ACC112 (cell line): Measurements from ENCODE around the gene ZNF516.

Experiments used
- H2AFZ ChIP-seq: fragments of 200-600 bp; sonication (generic); one replicate; pipeline ENCODE4 v1.6.0; 2017; ENCODE audit warnings: antibody characterized with exemption, low read length; ENCODE audit not compliant: unreplicated experiment
- H3K27ac ChIP-seq: fragments of 200-600 bp; sonication (generic); 2 replicates; pipeline ENCODE4 v1.5.1; 2014; ENCODE audit warnings: low read depth, mild to moderate bottlenecking, antibody characterized with exemption, low read length, moderate library complexity
- H3K27me3 ChIP-seq: fragments of 200-600 bp; sonication (generic); 2 replicates; pipeline ENCODE4 v1.6.1; 2014; ENCODE audit warnings: mild to moderate bottlenecking, antibody characterized with exemption, low read length, moderate library complexity, mixed read lengths; ENCODE audit not compliant: insufficient read depth
- H3K36me3 ChIP-seq: fragments of 200-600 bp; sonication (generic); 2 replicates; pipeline ENCODE4 v1.6.1; 2016; ENCODE audit warnings: mild to moderate bottlenecking, antibody characterized with exemption, low read length, moderate library complexity, mixed read lengths; ENCODE audit not compliant: insufficient read depth
- H3K4me1 ChIP-seq: fragments of 200-600 bp; sonication (generic); one replicate; pipeline ENCODE4 v1.6.1; 2016; ENCODE audit warnings: low read length, mixed read lengths; ENCODE audit not compliant: insufficient read depth, unreplicated experiment, control insufficient read depth
- H3K4me3 ChIP-seq: fragments of 200-600 bp; sonication (generic); 2 replicates; pipeline ENCODE4 v1.5.1; 2014; ENCODE audit warnings: mild to moderate bottlenecking, low read depth, low read length
- H3K79me2 ChIP-seq: fragments of 200-600 bp; sonication (generic); one replicate; pipeline ENCODE4 v1.6.0; 2016; ENCODE audit warnings: low read length; ENCODE audit not compliant: control insufficient read depth, unreplicated experiment, insufficient read depth

ZNF516 gene

GRCh38 chr18:76378526-76379215 is 116.4 kb downstream of the ZNF516 start:
- Histone ChIP-seq H3K79me2 (peaks cover 17% of the 10 kb centered on the region), H3K4me3 (no peak overlapping the region), H3K36me3 (peaks cover 4% of the 10 kb centered on the region; the same call in 1 of the 2 replicates), H2AFZ (no peak overlapping the region), H3K27ac (no peak overlapping the region), H3K27me3 (no peaks in the 10 kb centered on the region), H3K4me1 (no peaks in the 10 kb centered on the region)

GRCh38 chr18:76377359-76377756 is 117.7 kb downstream of the ZNF516 start:
- Histone ChIP-seq H3K27ac (no peak overlapping the region), H3K27me3 (no peaks in the 10 kb centered on the region), H3K36me3 (peaks cover 4% of the 10 kb centered on the region; the same call in 1 of the 2 replicates), H3K79me2 (peaks cover 19% of the 10 kb centered on the region), H3K4me1 (no peaks in the 10 kb centered on the region), H3K4me3 (no peak overlapping the region), H2AFZ (no peak overlapping the region)

- no peak overlapping the region for H3K4me3 ChIP-seq
- H3K79me2 ChIP-seq, result peaks cover 19% of the 10 kb centered on the region
- H3K27me3 ChIP-seq, result no peaks in the 10 kb centered on the region
- no peaks in the 10 kb centered on the region for H3K4me1 ChIP-seq
- no peak overlapping the region for H3K27ac ChIP-seq
- H3K36me3 ChIP-seq, result peaks cover 4% of the 10 kb centered on the region; the same call in 1 of the 2 replicates
- H2AFZ ChIP-seq, result no peak overlapping the region
Observed at GRCh38 chr18:76376668-76377358, 118.2 kb downstream of the ZNF516 start.

GRCh38 chr18:76376225-76376624 is 118.8 kb downstream of the ZNF516 start:
- no peak overlapping the region for H2AFZ ChIP-seq
- H3K79me2 ChIP-seq, result peaks cover 19% of the 10 kb centered on the region
- H3K27ac ChIP-seq, result no peak overlapping the region
- H3K27me3 ChIP-seq, result no peaks in the 10 kb centered on the region
- H3K4me1 ChIP-seq, result no peaks in the 10 kb centered on the region
- peaks cover 4% of the 10 kb centered on the region; the same call in 1 of the 2 replicates for H3K36me3 ChIP-seq
- H3K4me3 ChIP-seq, result no peak overlapping the region

- no peaks in the 10 kb centered on the region for H3K27me3 ChIP-seq
- no peaks in the 10 kb centered on the region for H3K4me1 ChIP-seq
- H3K27ac ChIP-seq, result no peak overlapping the region
- H3K36me3 ChIP-seq, result peaks cover 16% of the 10 kb centered on the region; the same call in 1 of the 2 replicates
- no peak overlapping the region for H2AFZ ChIP-seq
- H3K4me3 ChIP-seq, result no peak overlapping the region
- peaks cover 17% of the 10 kb centered on the region for H3K79me2 ChIP-seq
Observed at GRCh38 chr18:76374330-76375281, 120.4 kb downstream of the ZNF516 start.

DNA sequence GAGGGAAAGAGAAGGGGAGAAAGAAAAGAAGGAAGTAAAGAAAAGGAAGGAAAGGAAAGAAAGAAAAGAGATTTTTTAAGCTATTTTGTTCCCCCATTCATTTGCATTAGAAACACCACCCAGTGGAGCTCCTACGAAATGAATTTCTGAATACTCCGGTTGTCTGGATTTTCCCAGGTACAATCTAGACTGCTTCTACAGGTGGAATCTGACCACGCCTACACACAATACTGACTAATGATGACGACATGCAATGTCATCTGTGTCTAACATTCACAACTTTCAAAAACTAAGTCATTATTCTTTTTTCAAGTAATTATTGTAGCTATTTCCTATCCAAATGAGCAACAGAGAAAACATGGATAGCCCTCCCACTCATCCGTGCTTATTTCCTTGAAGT is 121.7 kb downstream of the ZNF516 start:
- no peak overlapping the region for H3K27ac ChIP-seq
- no peak overlapping the region for H2AFZ ChIP-seq
- no peak overlapping the region for H3K4me3 ChIP-seq
- peaks cover 17% of the 10 kb centered on the region for H3K79me2 ChIP-seq
- H3K36me3 ChIP-seq, result peaks cover 16% of the 10 kb centered on the region; the same call in 1 of the 2 replicates
- no peaks in the 10 kb centered on the region for H3K27me3 ChIP-seq
- no peaks in the 10 kb centered on the region for H3K4me1 ChIP-seq

DNA sequence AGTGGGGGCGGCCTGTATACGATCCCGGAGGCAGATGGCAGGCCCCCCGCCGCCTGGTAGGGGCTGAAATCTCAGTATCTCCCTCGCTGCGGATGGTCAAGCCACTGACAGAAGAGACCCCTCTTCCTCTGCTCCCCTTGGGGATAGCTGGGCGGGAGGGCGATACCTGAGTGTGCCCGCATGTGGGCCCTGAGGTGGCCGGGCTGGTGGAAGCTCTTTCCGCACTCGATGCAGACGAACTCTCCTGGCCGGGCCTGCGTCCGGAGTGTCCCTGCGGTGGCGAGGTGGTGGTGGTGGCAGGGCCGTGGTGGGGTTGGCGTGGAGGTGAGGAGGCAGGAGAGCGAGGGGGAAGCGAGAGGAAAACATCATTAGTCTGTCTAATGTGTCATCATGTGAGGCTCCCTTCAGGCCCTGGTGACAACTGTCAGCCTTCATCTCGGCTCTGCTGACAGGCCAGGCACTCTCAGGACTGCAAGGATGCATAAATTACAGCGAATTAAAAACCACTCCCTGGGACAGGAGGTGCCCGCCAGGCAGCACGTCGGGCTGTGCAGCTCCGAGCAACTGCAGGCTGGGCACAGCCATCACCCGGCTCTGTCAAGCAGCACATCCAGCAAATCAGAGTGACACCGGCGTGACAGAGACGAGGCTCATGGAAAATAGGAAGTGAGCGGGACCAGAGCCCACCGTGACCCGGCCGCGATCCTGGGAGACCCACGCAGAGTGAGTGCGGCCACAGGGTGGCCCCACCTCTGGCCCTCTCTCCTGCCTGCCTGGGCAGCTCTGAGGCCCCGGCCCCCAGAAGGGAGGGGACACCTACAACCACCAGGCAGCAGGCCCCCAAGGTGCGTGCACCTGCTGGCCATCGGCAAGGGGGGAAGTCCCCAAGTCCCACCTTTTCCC is 123.5 kb downstream of the ZNF516 start:
- Histone ChIP-seq H3K4me3 (no peak overlapping the region), H2AFZ (no peak overlapping the region), H3K4me1 (no peaks in the 10 kb centered on the region), H3K79me2 (peaks cover 10% of the 10 kb centered on the region), H3K27ac (no peak overlapping the region), H3K36me3 (peaks cover 12% of the 10 kb centered on the region; the same call in 1 of the 2 replicates), H3K27me3 (no peaks in the 10 kb centered on the region)

GRCh38 chr18:76370686-76371085 is 124.4 kb downstream of the ZNF516 start:
- Histone ChIP-seq H3K4me3 (no peak overlapping the region), H2AFZ (no peak overlapping the region), H3K4me1 (no peaks in the 10 kb centered on the region), H3K27me3 (no peaks in the 10 kb centered on the region), H3K27ac (no peak overlapping the region), H3K36me3 (peaks cover 12% of the 10 kb centered on the region; the same call in 1 of the 2 replicates), H3K79me2 (peaks cover 10% of the 10 kb centered on the region)

DNA sequence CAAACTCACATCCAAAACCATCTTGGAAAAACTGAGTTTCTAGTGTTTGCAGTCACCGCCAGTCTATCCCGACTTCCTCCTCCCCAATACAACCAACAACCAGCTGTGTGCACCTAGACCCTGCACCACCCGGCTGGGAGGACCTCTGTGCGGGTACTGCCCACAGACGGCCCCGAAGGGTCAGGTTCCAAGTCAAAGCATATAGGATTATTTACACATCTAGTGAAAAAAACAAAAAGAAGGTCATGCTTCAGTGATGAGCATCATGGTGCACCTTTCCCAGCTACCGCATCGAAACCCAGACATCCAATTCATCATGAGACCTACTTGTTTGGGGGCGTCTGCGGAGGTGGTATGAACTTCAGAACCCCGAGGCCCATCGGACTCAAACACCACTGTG is 124.8 kb downstream of the ZNF516 start:
- Histone ChIP-seq H3K79me2 (peaks cover 10% of the 10 kb centered on the region), H3K4me3 (no peak overlapping the region), H3K4me1 (no peaks in the 10 kb centered on the region), H3K36me3 (peaks cover 12% of the 10 kb centered on the region; the same call in 1 of the 2 replicates), H2AFZ (no peak overlapping the region), H3K27ac (no peak overlapping the region), H3K27me3 (no peaks in the 10 kb centered on the region)
